Renal pelvis (tissue), 4 donors: ENCODE data around the gene TXNDC17. TPM values are rescaled to one million over a fixed set of nuclear protein-coding genes. Genes with fewer than 3 reads are reported as not detected.
"Not testable (repeated sequence)": the region's sequence is repeated elsewhere in the genome, so short reads cannot be mapped to it uniquely, and the experiment has no call there.

ENCODE experiments used
- DNase-seq: peaks from one replicate; pipeline ENCODE4 v3.0.0-alpha.2; 2013
- polyA plus RNA-seq, 3 donors: library from polyadenylated mRNA; unstranded; fragments of 120-200 nt; gene quantifications; one replicate each; pipeline ENCODE4 v1.2.1, GENCODE V29; 2013; ENCODE audit not compliant: insufficient read length in 3 of 3

Gene TXNDC17
- polyA plus RNA-seq, 3 donors, result 78.7 to 100 (median 94.0) TPM

- peak; percentile 38 for DNase-seq
Measured at GRCh38 chr17:6654841-6655731, 14.2 kb downstream of the TXNDC17 start.

- not testable (repeated sequence) for DNase-seq
Measured at GRCh38 chr17:6655732-6656361, 15.0 kb downstream of the TXNDC17 start.

- peak; percentile 11 for DNase-seq
Measured at GRCh38 chr17:6656797-6657632, 16.2 kb downstream of the TXNDC17 start.

GRCh38 chr17:6657633-6658287 lies 16.9 kb downstream of the TXNDC17 start:
- DNase-seq, result no peak

- DNase-seq, result not testable (repeated sequence)
Measured at GRCh38 chr17:6658411-6658810, 17.6 kb downstream of the TXNDC17 start.

- DNase-seq, result no peak
Measured at GRCh38 chr17:6660101-6660500, 19.2 kb downstream of the TXNDC17 start.

GRCh38 chr17:6660805-6661463 lies 20.1 kb downstream of the TXNDC17 start:
- no peak for DNase-seq

- DNase-seq, result no peak
Measured at GRCh38 chr17:6661464-6661848, 20.6 kb downstream of the TXNDC17 start.

- not testable (repeated sequence) for DNase-seq
Measured at GRCh38 chr17:6663200-6663599, 22.3 kb downstream of the TXNDC17 start.

GRCh38 chr17:6666077-6666521 lies 25.2 kb downstream of the TXNDC17 start:
- DNase-seq, result peak; percentile 80

- DNase-seq, result no peak
Measured at GRCh38 chr17:6666557-6666956, 25.7 kb downstream of the TXNDC17 start.

- no peak for DNase-seq
Measured at GRCh38 chr17:6667516-6667915, 26.7 kb downstream of the TXNDC17 start.

GRCh38 chr17:6668219-6668618 lies 27.4 kb downstream of the TXNDC17 start:
- no peak for DNase-seq

- no peak for DNase-seq
Measured at GRCh38 chr17:6668727-6669425, 28.0 kb downstream of the TXNDC17 start.

GRCh38 chr17:6669479-6670212 lies 28.8 kb downstream of the TXNDC17 start:
- no peak for DNase-seq

- no peak for DNase-seq
Measured at GRCh38 chr17:6670571-6670970, 29.7 kb downstream of the TXNDC17 start.

GRCh38 chr17:6670999-6671398 lies 30.1 kb downstream of the TXNDC17 start:
- no peak for DNase-seq

GRCh38 chr17:6671431-6671830 lies 30.6 kb downstream of the TXNDC17 start:
- DNase-seq, result no peak

GRCh38 chr17:6674586-6674985 lies 33.7 kb downstream of the TXNDC17 start:
- DNase-seq, result no peak
